Spleen (tissue), 13 donors: ENCODE data around the gene ABCA10. TPM values are rescaled to one million over a fixed set of nuclear protein-coding genes. Genes with fewer than 3 reads are reported as not detected.
A peak's percentile ranks its signal among the peaks of the same experiment; 100 is the strongest.
"Not testable (repeated sequence)": the region's sequence is repeated elsewhere in the genome, so short reads cannot be mapped to it uniquely, and the experiment has no call there.

Source experiments
- DNase-seq: peaks from one replicate; pipeline ENCODE4 v3.0.0-alpha.2; 2020
- H3K27ac ChIP-seq, 8 donors: fragments of 200-600 bp; sonication (generic) in 7 of 8; 1 replicate in 4 of 8; 2 replicates in 4 of 8; pipeline versions ENCODE4 v1.5.0 to v1.8.0; 2016 to 2021; ENCODE audit warnings: inconsistent platforms in 4 of 8, mild to moderate bottlenecking in 4 of 8, moderate library complexity in 1 of 8
- H3K27me3 ChIP-seq, 7 donors: fragments of 200-600 bp; sonication (generic) in 6 of 7; replicated peaks in 1 of 7; 1 replicate in 4 of 7; 2 replicates in 3 of 7; pipeline versions ENCODE4 v1.5.0 to v1.8.0; 2016 to 2021; ENCODE audit warnings: inconsistent platforms in 3 of 7, mild to moderate bottlenecking in 1 of 7
- H3K36me3 ChIP-seq, 6 donors: fragments of 200-600 bp; sonication (generic) in 5 of 6; 1 replicate in 4 of 6; 2 replicates in 2 of 6; pipeline versions ENCODE4 v1.5.0 to v1.8.0; 2016 to 2021; ENCODE audit warnings: inconsistent platforms in 2 of 6
- H3K4me1 ChIP-seq, 6 donors: fragments of 200-600 bp; sonication (generic) in 5 of 6; 1 replicate in 3 of 6; 2 replicates in 3 of 6; pipeline versions ENCODE4 v1.5.0 to v1.8.0; 2016 to 2021; ENCODE audit warnings: inconsistent platforms in 3 of 6
- H3K4me3 ChIP-seq, 8 donors: fragments of 200-600 bp; sonication (generic) in 7 of 8; 1 replicate in 4 of 8; 2 replicates in 4 of 8; pipeline versions ENCODE4 v1.5.0 to v1.8.0; 2016 to 2021; ENCODE audit warnings: inconsistent platforms in 4 of 8, mild to moderate bottlenecking in 4 of 8, moderate library complexity in 2 of 8
- H3K9me3 ChIP-seq, 8 donors: fragments of 200-600 bp; sonication (generic) in 7 of 8; 1 replicate in 4 of 8; 2 replicates in 4 of 8; pipeline versions ENCODE4 v1.5.0 to v1.8.0; 2016 to 2021; ENCODE audit warnings: inconsistent platforms in 4 of 8
- POLR2A ChIP-seq, 3 donors: fragments of 450-650 bp; IDR thresholded peaks; one replicate each; pipeline ENCODE4 v1.5.1; 2017; ENCODE audit warnings: antibody characterized with exemption in 3 of 3, mild to moderate bottlenecking in 1 of 3
- POLR2AphosphoS5 ChIP-seq, 3 donors: sonication (generic); formaldehyde crosslinking; IDR thresholded peaks; one replicate each; pipeline ENCODE4 v1.5.1; 2017; ENCODE audit warnings: antibody characterized with exemption in 3 of 3
- WGBS, 5 donors: extraction: QIAGEN DNeasy Blood & Tissue Kit in 3 of 5; methylation state at CpG; one replicate each; pipeline versions ENCODE4 v1.1.5 to v1.1.7; 2013 to 2018; 5-methylcytosine and 5-hydroxymethylcytosine counted together
- intact Hi-C: fragments of 100-400 bp; cut with DNase I; formaldehyde crosslinking; loops from one replicate; pipeline ENCODE4 v1.15.0; 2023; ENCODE audit warnings: low total_unique reads
- long read RNA-seq, 2 donors: transcript quantifications; one replicate each; lab custom pipeline, GENCODE V29; 2026
- polyA plus RNA-seq, 3 donors: library from polyadenylated mRNA; stranded (reverse); fragments of 200-250 nt; gene quantifications; one replicate each; pipeline ENCODE4 v1.2.1, GENCODE V29; 2013
- total RNA-seq, 7 donors: library from RNA; depleted of rRNA in 3 of 7; stranded (reverse); fragments of >200 nt in 3 of 7; fragmentation: NEBNext Ultra II Directional in 4 of 7; extraction: Animal tissue kit (Norgen Biotek cat#: 25700) in 4 of 7; gene quantifications; one replicate each; pipeline versions ENCODE4 v1.1.0 to v1.2.1, GENCODE V29; 2016 to 2021
- TF ChIP-seq, protein P1 (sequence below), 11 experiments: fragments of 200-600 bp in 7 of 11; fragments of 450-650 bp in 4 of 11; sonication (generic) in 4 of 11; IDR thresholded peaks in 8 of 11; conservative IDR thresholded peaks in 3 of 11; 1 replicate in 7 of 11; 2 replicates in 4 of 11; pipeline versions ENCODE4 v1.4.0 to v1.8.0; 2016 to 2021; ENCODE audit warnings: antibody characterized with exemption in 11 of 11, inconsistent platforms in 4 of 11, mild to moderate bottlenecking in 1 of 11
- donor health status: healthy with polysubstance abuse.
- donor health status: DM: no; HTN: no; CAD: no; lungs with moderate emphysema.
- donor health status: DM: no; HTN: no; CAD: no.
- donor health status: Bipolar disorder and iron deficiency.
- donor health status: healthy.
- donor health status: DM: no; HTN: no; CAD: no.
- donor health status: DM: yes; HTN: yes; CAD: no.

Gene ABCA10, protein sequence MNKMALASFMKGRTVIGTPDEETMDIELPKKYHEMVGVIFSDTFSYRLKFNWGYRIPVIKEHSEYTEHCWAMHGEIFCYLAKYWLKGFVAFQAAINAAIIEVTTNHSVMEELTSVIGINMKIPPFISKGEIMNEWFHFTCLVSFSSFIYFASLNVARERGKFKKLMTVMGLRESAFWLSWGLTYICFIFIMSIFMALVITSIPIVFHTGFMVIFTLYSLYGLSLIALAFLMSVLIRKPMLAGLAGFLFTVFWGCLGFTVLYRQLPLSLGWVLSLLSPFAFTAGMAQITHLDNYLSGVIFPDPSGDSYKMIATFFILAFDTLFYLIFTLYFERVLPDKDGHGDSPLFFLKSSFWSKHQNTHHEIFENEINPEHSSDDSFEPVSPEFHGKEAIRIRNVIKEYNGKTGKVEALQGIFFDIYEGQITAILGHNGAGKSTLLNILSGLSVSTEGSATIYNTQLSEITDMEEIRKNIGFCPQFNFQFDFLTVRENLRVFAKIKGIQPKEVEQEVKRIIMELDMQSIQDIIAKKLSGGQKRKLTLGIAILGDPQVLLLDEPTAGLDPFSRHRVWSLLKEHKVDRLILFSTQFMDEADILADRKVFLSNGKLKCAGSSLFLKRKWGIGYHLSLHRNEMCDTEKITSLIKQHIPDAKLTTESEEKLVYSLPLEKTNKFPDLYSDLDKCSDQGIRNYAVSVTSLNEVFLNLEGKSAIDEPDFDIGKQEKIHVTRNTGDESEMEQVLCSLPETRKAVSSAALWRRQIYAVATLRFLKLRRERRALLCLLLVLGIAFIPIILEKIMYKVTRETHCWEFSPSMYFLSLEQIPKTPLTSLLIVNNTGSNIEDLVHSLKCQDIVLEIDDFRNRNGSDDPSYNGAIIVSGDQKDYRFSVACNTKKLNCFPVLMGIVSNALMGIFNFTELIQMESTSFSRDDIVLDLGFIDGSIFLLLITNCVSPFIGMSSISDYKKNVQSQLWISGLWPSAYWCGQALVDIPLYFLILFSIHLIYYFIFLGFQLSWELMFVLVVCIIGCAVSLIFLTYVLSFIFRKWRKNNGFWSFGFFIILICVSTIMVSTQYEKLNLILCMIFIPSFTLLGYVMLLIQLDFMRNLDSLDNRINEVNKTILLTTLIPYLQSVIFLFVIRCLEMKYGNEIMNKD (N-terminal part only)
- total RNA-seq (1 to 10 TPM; 1.5 to 4.9 (median 2.1) TPM), polyA plus RNA-seq (1 to 10 TPM; 2.4 to 4.1 (median 2.5) TPM)
- long read RNA-seq, donor 1: 0 reads
- long read RNA-seq, donor 2: 0 reads

DNA sequence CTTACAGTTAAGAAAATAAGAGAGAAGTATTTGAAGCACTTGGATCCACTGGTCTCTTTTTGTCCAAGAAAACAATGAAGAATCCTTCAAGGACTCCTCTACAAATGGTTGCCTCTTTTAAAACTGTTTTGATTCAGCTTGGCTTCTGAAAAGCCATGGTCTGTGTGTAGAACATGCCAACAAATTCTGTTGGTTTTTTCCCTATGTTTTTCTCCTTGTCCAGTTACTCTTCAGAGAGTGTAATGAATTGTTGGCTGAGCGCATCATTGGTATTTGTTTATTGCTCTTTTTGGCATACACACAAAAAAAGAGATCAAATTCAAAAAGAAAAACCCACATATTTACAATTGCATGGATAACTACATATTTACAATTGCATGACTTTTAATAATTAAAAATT is at the start of gene ABCA10:
Gene ABCA10 (minus strand): TSS at position 249 of the 400 bp plus-strand sequence. CDS start 3,466 bp downstream, outside the sequence.
- DNase-seq: no peak
- peak within 1 kb of the TSS in 2 of 8 donors; percentile 1 to 17 for H3K27ac ChIP-seq
- H3K4me3 ChIP-seq: no peak within 1 kb of the TSS
- H3K9me3 ChIP-seq: peaks cover 7 to 36% (median 26%) of the 10 kb centered on the region in 8 donors
- TF ChIP-seq POLR2A (IDR thresholded peaks at IDR 0.05) (no peak), POLR2AphosphoS5 (IDR thresholded peaks at IDR 0.05) (no peak)
- TF ChIP-seq, protein P1, sequence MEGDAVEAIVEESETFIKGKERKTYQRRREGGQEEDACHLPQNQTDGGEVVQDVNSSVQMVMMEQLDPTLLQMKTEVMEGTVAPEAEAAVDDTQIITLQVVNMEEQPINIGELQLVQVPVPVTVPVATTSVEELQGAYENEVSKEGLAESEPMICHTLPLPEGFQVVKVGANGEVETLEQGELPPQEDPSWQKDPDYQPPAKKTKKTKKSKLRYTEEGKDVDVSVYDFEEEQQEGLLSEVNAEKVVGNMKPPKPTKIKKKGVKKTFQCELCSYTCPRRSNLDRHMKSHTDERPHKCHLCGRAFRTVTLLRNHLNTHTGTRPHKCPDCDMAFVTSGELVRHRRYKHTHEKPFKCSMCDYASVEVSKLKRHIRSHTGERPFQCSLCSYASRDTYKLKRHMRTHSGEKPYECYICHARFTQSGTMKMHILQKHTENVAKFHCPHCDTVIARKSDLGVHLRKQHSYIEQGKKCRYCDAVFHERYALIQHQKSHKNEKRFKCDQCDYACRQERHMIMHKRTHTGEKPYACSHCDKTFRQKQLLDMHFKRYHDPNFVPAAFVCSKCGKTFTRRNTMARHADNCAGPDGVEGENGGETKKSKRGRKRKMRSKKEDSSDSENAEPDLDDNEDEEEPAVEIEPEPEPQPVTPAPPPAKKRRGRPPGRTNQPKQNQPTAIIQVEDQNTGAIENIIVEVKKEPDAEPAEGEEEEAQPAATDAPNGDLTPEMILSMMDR (IDR thresholded peaks at IDR 0.05 in 8 of 11, conservative IDR thresholded peaks at IDR 0.05 in 3 of 11): no peak
- H3K36me3 ChIP-seq: no peaks in the 10 kb centered on the region
- no peaks in the 10 kb centered on the region for H3K27me3 ChIP-seq
- intact Hi-C loops: no loop called here
- 85 to 98% (median 88%) methylated on average over 1 of the region's 1 CpG for WGBS, 5 donors
- H3K4me1 ChIP-seq: peaks cover 0 to 17% (median 10%) of the 10 kb centered on the region in 6 donors

DNA sequence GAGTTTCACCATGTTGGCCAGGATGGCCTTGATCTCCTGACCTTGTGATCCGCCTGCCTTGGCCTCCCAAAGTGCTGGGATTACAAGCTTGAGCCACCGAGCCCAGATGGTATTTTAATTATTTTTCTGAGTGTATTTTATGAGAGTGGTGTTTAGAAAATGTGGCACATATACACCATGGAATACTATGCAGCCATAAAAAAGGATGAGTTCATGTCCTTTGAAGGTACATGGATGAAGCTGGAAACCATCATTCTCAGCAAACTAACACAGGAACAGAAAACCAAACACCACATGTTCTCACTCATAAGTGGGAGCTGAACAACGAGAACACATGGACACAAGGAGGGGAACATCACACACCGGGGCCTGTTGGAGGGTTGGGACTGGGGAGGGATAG is 47.7 kb upstream of the ABCA10 start:
- intact Hi-C loops, H3K9me3 ChIP-seq, H3K27ac ChIP-seq, DNase-seq, H3K4me3 ChIP-seq, H3K4me1 ChIP-seq, H3K27me3 ChIP-seq: not testable (repeated sequence)
- H3K36me3 ChIP-seq: peaks cover 0 to 23% (median 0%) of the 10 kb centered on the region in 6 donors
- WGBS, 5 donors: 95 to 99% (median 98%) methylated on average over 4 of the region's 4 CpGs

DNA sequence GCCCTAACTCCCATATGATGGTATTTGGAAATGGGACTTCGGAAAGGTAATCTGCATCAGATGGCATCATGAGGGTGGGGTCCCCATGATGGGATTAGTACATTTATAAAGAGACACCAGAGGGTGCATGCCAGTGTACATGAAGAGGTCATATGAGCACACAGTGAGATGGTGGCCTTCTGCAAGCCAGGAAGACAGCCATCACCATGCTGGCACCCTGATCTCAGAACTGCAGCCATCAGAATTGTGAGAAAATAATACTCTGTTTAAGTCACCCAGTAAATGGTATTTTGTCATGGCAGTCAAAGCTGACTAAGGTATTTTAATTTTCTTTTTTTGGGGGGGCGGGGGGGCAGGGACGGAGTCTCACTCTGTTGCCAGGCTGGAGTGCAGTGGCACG is 47.1 kb upstream of the ABCA10 start:
- H3K4me3 ChIP-seq: no peak overlapping the region
- H3K27ac ChIP-seq: no peak overlapping the region
- peaks cover 0 to 6% (median 0%) of the 10 kb centered on the region in 8 donors for H3K9me3 ChIP-seq
- 95 to 99% (median 97%) methylated on average over 4 of the region's 4 CpGs for WGBS, 5 donors
- TF ChIP-seq POLR2A (IDR thresholded peaks at IDR 0.05): no peak
- TF ChIP-seq, protein P1 (IDR thresholded peaks at IDR 0.05 in 8 of 11, conservative IDR thresholded peaks at IDR 0.05 in 3 of 11): no peak
- no peak for TF ChIP-seq POLR2AphosphoS5 (IDR thresholded peaks at IDR 0.05)
- H3K27me3 ChIP-seq: no peaks in the 10 kb centered on the region
- DNase-seq: no peak
- intact Hi-C loops: no loop called here
- H3K4me1 ChIP-seq: no peaks in the 10 kb centered on the region
- peaks cover 0 to 21% (median 0%) of the 10 kb centered on the region in 6 donors for H3K36me3 ChIP-seq

DNA sequence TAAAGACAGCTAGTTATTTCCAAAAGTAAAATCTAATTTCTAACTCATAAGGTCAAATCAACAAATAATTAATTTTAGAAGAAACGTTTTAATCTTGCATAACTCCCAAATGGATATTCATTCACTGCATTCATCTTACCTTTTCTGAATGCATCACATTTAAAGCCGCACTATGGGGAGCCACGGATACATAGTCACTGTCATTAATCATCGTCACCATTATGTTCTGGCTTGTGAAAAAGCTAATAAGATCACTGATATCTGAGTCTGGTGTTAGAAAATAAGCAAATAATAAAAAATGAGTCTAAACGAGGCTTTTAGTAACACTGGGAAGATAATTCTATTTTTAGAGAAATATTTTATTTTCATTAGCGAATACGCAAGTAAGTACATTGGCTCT is 42.4 kb upstream of the ABCA10 start:
- H3K4me3 ChIP-seq: no peak overlapping the region
- H3K36me3 ChIP-seq: peaks cover 0 to 6% (median 0%) of the 10 kb centered on the region in 6 donors
- DNase-seq: no peak
- WGBS, 5 donors: 84 to 91% (median 89%) methylated on average over 7 of the region's 7 CpGs
- no peaks in the 10 kb centered on the region for H3K27me3 ChIP-seq
- TF ChIP-seq, protein P1 (IDR thresholded peaks at IDR 0.05 in 8 of 11, conservative IDR thresholded peaks at IDR 0.05 in 3 of 11): no peak
- TF ChIP-seq POLR2AphosphoS5 (IDR thresholded peaks at IDR 0.05) (no peak), POLR2A (IDR thresholded peaks at IDR 0.05) (no peak)
- H3K27ac ChIP-seq: no peak overlapping the region
- no peaks in the 10 kb centered on the region for H3K4me1 ChIP-seq
- intact Hi-C loops: no loop called here
- no peaks in the 10 kb centered on the region for H3K9me3 ChIP-seq
